ENCODE results near the gene RNASET2. TPM values are rescaled to one million over a fixed set of nuclear protein-coding genes. Genes with fewer than 3 reads are reported as not detected.

The RNASET2 gene
- 39.4 and 133 TPM in 2 replicates for total RNA-seq

GRCh38 chr6:166956444-166957086 lies at the start of gene RNASET2:
Gene RNASET2 (minus strand): TSS chr6:166956550. CDS start chr6:166956182, 368 bp downstream.

DNA sequence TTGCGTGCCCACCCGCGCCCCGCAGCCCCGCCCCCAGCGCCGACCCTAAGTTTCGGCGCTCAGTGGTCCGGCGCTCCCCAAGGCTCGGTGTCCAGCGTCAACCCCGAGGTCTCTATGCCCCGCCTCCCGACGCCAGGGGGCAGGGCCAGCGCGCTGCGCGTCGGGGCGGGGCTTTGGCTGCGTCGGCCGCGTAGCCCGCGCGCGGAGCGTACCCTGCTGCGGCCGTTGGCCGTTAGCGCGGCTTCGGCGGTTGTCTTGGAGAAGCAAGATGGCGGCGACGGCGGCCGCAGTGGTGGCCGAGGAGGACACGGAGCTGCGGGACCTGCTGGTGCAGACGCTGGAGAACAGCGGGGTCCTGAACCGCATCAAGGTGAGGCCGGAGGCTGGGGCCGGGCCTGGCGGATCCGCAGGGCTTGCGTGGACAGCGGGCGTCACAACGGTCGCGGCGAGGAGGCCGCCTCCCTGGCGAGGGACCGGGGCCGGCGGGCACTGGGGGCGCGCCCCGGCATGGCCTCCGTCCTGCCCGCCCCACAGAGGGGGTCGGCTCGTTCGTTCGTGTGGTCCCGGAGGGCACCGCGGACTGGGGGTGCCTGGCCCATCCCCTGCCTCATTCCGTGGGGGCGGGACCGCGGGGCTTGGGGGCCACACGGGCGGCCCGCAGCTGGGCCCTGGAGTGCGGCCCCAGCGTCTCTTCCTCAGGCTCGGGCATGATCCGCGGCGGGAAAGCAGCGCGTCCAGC lies 43.0 kb upstream of the RNASET2 start, which contains the start of gene CEP43:
Gene CEP43 (plus strand): TSS at position 253 of the 739 bp plus-strand sequence. CDS start 16 bp downstream, at position 269.

Other genes with a start within 250 kb of the RNASET2 start
- 5.6 and 9.6 TPM in 2 replicates for gene CEP43, start 42.8 kb upstream of the RNASET2 start, total RNA-seq
- gene CCR6, start 166.5 kb upstream of the RNASET2 start, total RNA-seq = not detected in 2 replicates
- not detected in 2 replicates for gene GPR31, start 201.4 kb upstream of the RNASET2 start, total RNA-seq